ENCODE results near the gene SDR42E1.

Gene SDR42E1

GRCh38 chr16:82002831-82003230, 8.4 kb downstream of the SDR42E1 start:
- in situ Hi-C loops (cut with MboI; ENCODE audit: low sequenced_read_pairs, unreplicated experiment), result no loop called here
- no peak for TF ChIP-seq CTCF (IDR thresholded peaks at IDR 0.05; ENCODE audit: borderline replicate concordance, control extremely low read depth, extremely low read depth, insufficient read depth, missing control alignments)
- DNase-seq (ENCODE audit: low spot score), result no peak

- TF ChIP-seq CTCF (IDR thresholded peaks at IDR 0.05; ENCODE audit: borderline replicate concordance, control extremely low read depth, extremely low read depth, insufficient read depth, missing control alignments), result no peak
- DNase-seq (ENCODE audit: low spot score), result no peak
- in situ Hi-C loops (cut with MboI; ENCODE audit: low sequenced_read_pairs, unreplicated experiment), result no loop called here
These were observed 13.5 kb downstream of the SDR42E1 start for GRCh38 chr16:81997738-81998137.

- DNase-seq (ENCODE audit: low spot score), result no peak
- TF ChIP-seq CTCF (IDR thresholded peaks at IDR 0.05; ENCODE audit: borderline replicate concordance, control extremely low read depth, extremely low read depth, insufficient read depth, missing control alignments), result no peak
- in situ Hi-C loops (cut with MboI; ENCODE audit: low sequenced_read_pairs, unreplicated experiment), result no loop called here
These were observed 14.4 kb downstream of the SDR42E1 start for GRCh38 chr16:81996664-81997509.

DNA sequence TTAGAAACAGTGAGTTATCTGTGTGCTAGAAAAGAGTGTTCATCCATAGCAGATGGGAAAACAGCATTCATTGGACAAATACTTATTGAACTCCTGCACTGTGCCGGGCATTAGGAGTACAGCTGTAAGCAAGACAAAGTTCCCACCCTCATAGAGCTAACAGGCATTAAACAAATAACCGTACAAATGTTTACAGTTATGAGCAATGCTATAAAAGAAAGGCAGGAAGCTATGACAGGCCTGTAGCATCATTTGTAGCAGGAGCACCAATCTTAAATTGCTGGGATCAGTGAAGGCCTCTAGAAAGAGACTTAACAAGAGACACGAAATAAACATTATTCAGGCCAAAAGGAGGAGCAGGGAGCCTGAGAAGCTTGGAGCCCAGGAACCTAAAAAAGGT, 15.6 kb downstream of the SDR42E1 start:
- DNase-seq (ENCODE audit: low spot score), result no peak
- in situ Hi-C loops (cut with MboI; ENCODE audit: low sequenced_read_pairs, unreplicated experiment), result no loop called here
- TF ChIP-seq CTCF (IDR thresholded peaks at IDR 0.05; ENCODE audit: borderline replicate concordance, control extremely low read depth, extremely low read depth, insufficient read depth, missing control alignments), result no peak

GRCh38 chr16:81994485-81994884, 16.8 kb downstream of the SDR42E1 start:
- DNase-seq (ENCODE audit: low spot score), result no peak
- no peak for TF ChIP-seq CTCF (IDR thresholded peaks at IDR 0.05; ENCODE audit: borderline replicate concordance, control extremely low read depth, extremely low read depth, insufficient read depth, missing control alignments)
- in situ Hi-C loops (cut with MboI; ENCODE audit: low sequenced_read_pairs, unreplicated experiment), result no loop called here

DNA sequence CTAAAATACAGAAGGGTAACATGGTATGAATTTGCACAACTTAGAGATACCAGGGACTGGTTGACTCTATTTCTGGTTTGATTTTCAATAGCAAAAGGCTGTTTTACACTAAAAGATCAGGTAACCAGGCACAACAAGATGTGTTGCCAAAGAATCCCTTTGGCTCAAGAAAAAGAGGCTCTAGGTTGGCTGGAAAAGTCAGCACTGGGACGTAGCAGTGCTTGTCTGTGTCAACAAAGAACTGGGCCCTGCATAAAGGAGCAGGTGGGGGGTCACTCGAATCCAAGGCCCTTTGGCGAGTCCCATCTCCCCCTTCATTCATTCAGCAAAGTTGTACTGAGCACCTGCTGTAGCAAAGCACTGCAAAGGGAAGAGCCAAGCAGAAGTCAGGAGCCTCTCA, 18.4 kb downstream of the SDR42E1 start:
- DNase-seq (ENCODE audit: low spot score), result no peak
- TF ChIP-seq CTCF (IDR thresholded peaks at IDR 0.05; ENCODE audit: borderline replicate concordance, control extremely low read depth, extremely low read depth, insufficient read depth, missing control alignments), result no peak
- in situ Hi-C loops (cut with MboI; ENCODE audit: low sequenced_read_pairs, unreplicated experiment), result no loop called here
